ENCODE measurements around the gene ALKBH8. TPM values are rescaled to one million over a fixed set of nuclear protein-coding genes. Genes with fewer than 3 reads are reported as not detected.
"Not testable (repeated sequence)": the region's sequence is repeated elsewhere in the genome, so short reads cannot be mapped to it uniquely, and the experiment has no call there.

Gene ALKBH8
- total RNA-seq, 1 experiment from 2014 or later: 5.3 TPM

- in situ Hi-C loops (cut with HindIII; ENCODE audit: low sequenced_read_pairs): no loop called here
- DNase-seq (ENCODE audit: low spot score): no peak
These were observed 18.2 kb upstream of the ALKBH8 start for GRCh38 chr11:107583629-107584195.

- in situ Hi-C loops (cut with HindIII; ENCODE audit: low sequenced_read_pairs): no loop called here
- no peak for DNase-seq (ENCODE audit: low spot score)
These were observed 15.6 kb upstream of the ALKBH8 start for GRCh38 chr11:107581147-107581546.

- DNase-seq (ENCODE audit: low spot score); in situ Hi-C loops (cut with HindIII; ENCODE audit: low sequenced_read_pairs): not testable (repeated sequence)
These were observed 13.6 kb upstream of the ALKBH8 start for GRCh38 chr11:107579169-107579568.

- in situ Hi-C loops (cut with HindIII; ENCODE audit: low sequenced_read_pairs): no loop called here
These were observed 11.8 kb upstream of the ALKBH8 start for GRCh38 chr11:107577346-107577711.

GRCh38 chr11:107576497-107577345 lies 11.2 kb upstream of the ALKBH8 start:
- in situ Hi-C loops (cut with HindIII; ENCODE audit: low sequenced_read_pairs): not testable (repeated sequence)
- DNase-seq (ENCODE audit: low spot score): peak; percentile 64

More at GRCh38 chr11:107577346-107577711, 11.8 kb upstream of the ALKBH8 start:
- DNase-seq (ENCODE audit: low spot score): no peak

GRCh38 chr11:107573438-107573837 lies 7.9 kb upstream of the ALKBH8 start:
- in situ Hi-C loops (cut with HindIII; ENCODE audit: low sequenced_read_pairs): no loop called here
- no peak for DNase-seq (ENCODE audit: low spot score)

- in situ Hi-C loops (cut with HindIII; ENCODE audit: low sequenced_read_pairs): no loop called here
- no peak for DNase-seq (ENCODE audit: low spot score)
These were observed 4.5 kb upstream of the ALKBH8 start for GRCh38 chr11:107570015-107570414.

GRCh38 chr11:107567739-107568335 lies 2.3 kb upstream of the ALKBH8 start:
- in situ Hi-C loops (cut with HindIII; ENCODE audit: low sequenced_read_pairs): no loop called here
- no peak for DNase-seq (ENCODE audit: low spot score)

- in situ Hi-C loops (cut with HindIII; ENCODE audit: low sequenced_read_pairs): no loop called here
- DNase-seq (ENCODE audit: low spot score): no peak
These were observed 1.0 kb upstream of the ALKBH8 start for GRCh38 chr11:107566569-107566968.

GRCh38 chr11:107565955-107566501 lies 493 bp upstream of the ALKBH8 start:
- in situ Hi-C loops (cut with HindIII; ENCODE audit: low sequenced_read_pairs); DNase-seq (ENCODE audit: low spot score): not testable (repeated sequence)

GRCh38 chr11:107564877-107565218 lies 687 bp downstream of the ALKBH8 start:
- DNase-seq (ENCODE audit: low spot score): no peak
- in situ Hi-C loops (cut with HindIII; ENCODE audit: low sequenced_read_pairs): no loop called here

GRCh38 chr11:107563702-107564101 lies 1.8 kb downstream of the ALKBH8 start:
- peak; percentile 70 for DNase-seq (ENCODE audit: low spot score)
- in situ Hi-C loops (cut with HindIII; ENCODE audit: low sequenced_read_pairs): no loop called here

GRCh38 chr11:107562647-107563208 lies 2.8 kb downstream of the ALKBH8 start:
- DNase-seq (ENCODE audit: low spot score): no peak
- in situ Hi-C loops (cut with HindIII; ENCODE audit: low sequenced_read_pairs): no loop called here

GRCh38 chr11:107561688-107562087 lies 3.8 kb downstream of the ALKBH8 start:
- DNase-seq (ENCODE audit: low spot score): no peak
- in situ Hi-C loops (cut with HindIII; ENCODE audit: low sequenced_read_pairs): no loop called here

GRCh38 chr11:107550304-107550703 lies 15.2 kb downstream of the ALKBH8 start:
- no peak for DNase-seq (ENCODE audit: low spot score)
- in situ Hi-C loops (cut with HindIII; ENCODE audit: low sequenced_read_pairs): no loop called here

GRCh38 chr11:107549954-107550285 lies 15.6 kb downstream of the ALKBH8 start:
- DNase-seq (ENCODE audit: low spot score): no peak
- in situ Hi-C loops (cut with HindIII; ENCODE audit: low sequenced_read_pairs): no loop called here

GRCh38 chr11:107549253-107549953 lies 16.1 kb downstream of the ALKBH8 start:
- peak; percentile 56 for DNase-seq (ENCODE audit: low spot score)
- in situ Hi-C loops (cut with HindIII; ENCODE audit: low sequenced_read_pairs): no loop called here

GRCh38 chr11:107547961-107548360 lies 17.6 kb downstream of the ALKBH8 start:
- DNase-seq (ENCODE audit: low spot score): no peak
- in situ Hi-C loops (cut with HindIII; ENCODE audit: low sequenced_read_pairs): no loop called here

GRCh38 chr11:107545101-107545514 lies 20.4 kb downstream of the ALKBH8 start:
- in situ Hi-C loops (cut with HindIII; ENCODE audit: low sequenced_read_pairs): no loop called here
- DNase-seq (ENCODE audit: low spot score): no peak

All from G401 (cell line).